NB4 (cell line): ENCODE measurements around the gene PTPRN.

ENCODE experiments used
- DNase-seq: peaks from one replicate; pipeline ENCODE4 v3.0.0; 2010; ENCODE audit warnings: low read depth
- H3K4me3 ChIP-seq: one replicate; pipeline ENCODE4 v1.5.1; 2011; ENCODE audit warnings: mild to moderate bottlenecking, low read depth, low read length, moderate library complexity
- CTCF ChIP-seq: IDR thresholded peaks from one replicate; pipeline ENCODE4 v1.5.1; 2012; ENCODE audit warnings: low read depth, low read length
- MYC ChIP-seq: IDR thresholded peaks from 2 replicates; pipeline ENCODE4 v1.6.1; 2011; ENCODE audit warnings: low read depth, low read length
- POLR2A ChIP-seq: IDR thresholded peaks from 2 replicates; pipeline ENCODE4 v1.6.1; 2011; ENCODE audit warnings: mild to moderate bottlenecking; ENCODE audit not compliant: insufficient read length; ENCODE audit errors: extremely low read depth
- TF ChIP-seq, protein P1 (sequence below): IDR thresholded peaks from 2 replicates; pipeline ENCODE4 v1.6.1; 2011; ENCODE audit warnings: low read depth, low read length

PTPRN gene

DNA sequence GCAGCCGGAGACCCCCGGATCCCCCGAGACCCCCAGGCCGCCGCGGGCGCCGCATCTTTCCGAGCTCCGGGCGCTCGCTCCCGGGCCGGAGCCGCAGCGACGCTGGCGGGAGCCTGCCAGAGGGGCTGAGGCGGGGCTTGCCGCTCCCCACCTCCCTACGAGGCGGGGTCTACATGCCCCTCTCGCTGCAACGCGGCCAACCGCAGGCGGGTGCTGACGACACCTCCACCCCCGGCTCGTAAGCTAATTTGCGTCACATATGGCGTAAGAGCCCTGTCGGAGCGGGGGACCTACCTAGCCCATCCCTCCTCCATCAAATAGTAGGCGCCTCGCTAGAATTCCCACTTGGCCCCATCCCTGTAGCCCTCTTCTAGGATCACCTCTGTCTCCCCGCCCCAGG lies at the start of gene PTPRN:
PTPRN (minus strand) TSS at position 124 of the 400 bp plus-strand sequence; CDS start at position 55, 69 bp downstream.
- H3K4me3 ChIP-seq = no peak within 1 kb of the TSS
- no peak for TF ChIP-seq MYC
- TF ChIP-seq, protein P1, sequence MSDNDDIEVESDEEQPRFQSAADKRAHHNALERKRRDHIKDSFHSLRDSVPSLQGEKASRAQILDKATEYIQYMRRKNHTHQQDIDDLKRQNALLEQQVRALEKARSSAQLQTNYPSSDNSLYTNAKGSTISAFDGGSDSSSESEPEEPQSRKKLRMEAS = no peak
- TF ChIP-seq CTCF = no peak
- no peak for TF ChIP-seq POLR2A
- DNase-seq = peak; percentile 41

DNA sequence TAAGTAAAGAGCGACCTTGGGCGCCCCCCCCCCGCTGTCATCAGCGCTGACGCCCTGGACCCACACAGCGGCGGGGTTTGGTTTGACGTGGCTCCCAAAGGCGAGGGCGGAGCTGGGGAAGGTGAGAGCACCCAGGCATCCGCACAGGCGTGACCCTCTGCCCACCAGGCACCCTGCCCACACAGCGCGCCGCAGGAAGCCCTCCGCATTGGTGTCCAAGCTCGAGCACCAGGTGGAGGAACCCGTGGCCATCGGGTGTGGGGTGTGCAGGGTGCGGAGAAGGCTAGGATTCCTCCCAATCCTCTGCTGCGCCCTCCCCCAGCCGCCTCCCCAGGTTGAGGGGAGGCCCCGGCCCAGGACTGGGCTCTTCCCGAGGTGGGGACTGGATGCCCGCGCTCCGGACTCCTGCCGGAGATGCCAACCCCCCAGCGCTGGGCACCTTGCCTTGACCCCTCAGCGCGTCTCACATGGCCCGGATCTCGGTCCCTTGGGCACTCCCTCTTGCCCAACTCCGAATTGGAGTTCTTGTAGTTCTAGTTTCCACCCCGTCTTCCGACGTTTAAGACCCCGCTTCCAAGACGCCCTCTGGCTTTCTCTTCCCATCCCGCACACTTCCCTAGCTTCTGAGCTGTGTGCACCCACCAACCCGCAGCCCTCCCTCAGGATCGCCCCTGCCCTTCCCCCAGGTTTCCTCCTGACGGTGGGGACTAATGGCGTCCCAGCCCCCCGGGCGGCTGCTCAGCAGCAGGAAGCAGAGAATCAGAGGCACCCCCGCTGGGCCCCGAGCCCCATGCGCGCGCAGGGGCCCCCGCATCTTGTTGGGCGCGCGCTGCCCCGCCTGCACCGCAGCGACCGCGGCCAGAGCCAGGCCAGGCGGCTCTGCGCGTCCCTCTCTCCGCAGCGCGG lies 49.2 kb upstream of the PTPRN start:
- peak; percentile 62 for DNase-seq
- peak overlapping the region; percentile 38 for H3K4me3 ChIP-seq
- TF ChIP-seq CTCF = no peak
- TF ChIP-seq POLR2A = no peak
- TF ChIP-seq, protein P1 = no peak
- TF ChIP-seq MYC = no peak

DNA sequence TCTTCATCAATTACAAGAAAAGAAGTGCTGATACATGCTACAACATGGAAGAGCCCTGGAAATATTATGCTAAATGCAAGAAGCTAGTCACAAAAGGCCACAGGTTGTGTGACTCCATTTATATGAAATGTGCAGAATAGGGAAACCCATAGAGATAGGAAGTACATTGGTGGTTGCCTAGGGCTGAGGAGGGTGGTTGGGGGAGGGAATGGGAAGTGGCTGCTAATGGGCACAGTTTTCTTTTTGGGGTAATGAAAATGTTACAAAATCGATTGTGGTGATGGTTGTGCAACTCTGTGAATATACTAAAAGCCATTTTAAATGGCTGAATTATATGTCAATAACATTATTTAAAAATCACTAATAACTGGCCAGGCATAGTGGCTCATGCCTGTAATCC lies 47.6 kb upstream of the PTPRN start:
- TF ChIP-seq POLR2A = no peak
- TF ChIP-seq, protein P1 = no peak
- DNase-seq = peak; percentile 94
- no peak overlapping the region for H3K4me3 ChIP-seq

GRCh38 chr2:219354582-219354981 lies 45.4 kb upstream of the PTPRN start:
- no peak overlapping the region for H3K4me3 ChIP-seq
- TF ChIP-seq POLR2A (no peak), CTCF (no peak), MYC (no peak)
- DNase-seq = no peak

- no peak overlapping the region for H3K4me3 ChIP-seq
- DNase-seq = no peak
- no peak for TF ChIP-seq MYC
- TF ChIP-seq CTCF = no peak
- TF ChIP-seq, protein P1 = no peak
- TF ChIP-seq POLR2A = no peak
Measured at GRCh38 chr2:219353129-219353528, 43.9 kb upstream of the PTPRN start.

- DNase-seq = peak; percentile 78
- no peak for TF ChIP-seq MYC
- peak; percentile 78 for TF ChIP-seq CTCF
Measured at GRCh38 chr2:219352448-219353023, 43.3 kb upstream of the PTPRN start.

More at GRCh38 chr2:219352448-219353023, 43.3 kb upstream of the PTPRN start:
- H3K4me3 ChIP-seq = no peak overlapping the region
